ACHN (cell line): ENCODE measurements around the gene PPP1R12C.
"Not testable (repeated sequence)": the region's sequence is repeated elsewhere in the genome, so short reads cannot be mapped to it uniquely, and the experiment has no call there.

Experiments
- DNase-seq: peaks from one replicate; pipeline ENCODE4 v3.0.0-alpha.2; 2015
- in situ Hi-C: cut with HindIII; loops from 2 replicates; pipeline ENCODE4 v1.10.0; 2017; ENCODE audit warnings: low sequenced_read_pairs, low pct_ligation_motif_present, low pct_unique_long_range_greater_than_20kb

The PPP1R12C gene

GRCh38 chr19:55082020-55082851, 35.2 kb downstream of the PPP1R12C start:
- in situ Hi-C loops: no loop called here
- DNase-seq: no peak

- no peak for DNase-seq
- in situ Hi-C loops: no loop called here
Observed at GRCh38 chr19:55081770-55082019, 35.7 kb downstream of the PPP1R12C start.

- in situ Hi-C loops: no loop called here
- DNase-seq: no peak
Observed at GRCh38 chr19:55080968-55081769, 36.3 kb downstream of the PPP1R12C start.

- no peak for DNase-seq
- in situ Hi-C loops: no loop called here
Observed at GRCh38 chr19:55080121-55080967, 37.1 kb downstream of the PPP1R12C start.

- no peak for DNase-seq
- in situ Hi-C loops: no loop called here
Observed at GRCh38 chr19:55079400-55080038, 37.9 kb downstream of the PPP1R12C start.

- in situ Hi-C loops: no loop called here
- DNase-seq: no peak
Observed at GRCh38 chr19:55078996-55079395, 38.4 kb downstream of the PPP1R12C start.

GRCh38 chr19:55077106-55077505, 40.3 kb downstream of the PPP1R12C start:
- DNase-seq: no peak
- in situ Hi-C loops: no loop called here

- in situ Hi-C loops: no loop called here
- DNase-seq: no peak
Observed at GRCh38 chr19:55076321-55076720, 41.1 kb downstream of the PPP1R12C start.

- in situ Hi-C loops: no loop called here
- no peak for DNase-seq
Observed at GRCh38 chr19:55075371-55075998, 42.0 kb downstream of the PPP1R12C start, which contains the start of gene EPS8L1. TSS of gene EPS8L1 (plus strand) at chr19:55075869. CDS start at chr19:55076445, 576 bp downstream.

- no peak for DNase-seq
- in situ Hi-C loops: no loop called here
Observed at GRCh38 chr19:55071913-55072312, 45.5 kb downstream of the PPP1R12C start.

- in situ Hi-C loops: no loop called here
- peak; percentile 68 for DNase-seq
Observed at GRCh38 chr19:55071129-55071502, 46.3 kb downstream of the PPP1R12C start.

GRCh38 chr19:55070466-55071128, 46.8 kb downstream of the PPP1R12C start:
- no peak for DNase-seq
- in situ Hi-C loops: no loop called here

GRCh38 chr19:55069865-55070197, 47.6 kb downstream of the PPP1R12C start:
- DNase-seq: no peak
- in situ Hi-C loops: no loop called here

- DNase-seq: no peak
- in situ Hi-C loops: no loop called here
Observed at GRCh38 chr19:55068950-55069864, 48.2 kb downstream of the PPP1R12C start.

GRCh38 chr19:55067869-55068268, 49.6 kb downstream of the PPP1R12C start:
- in situ Hi-C loops: no loop called here
- DNase-seq: no peak

GRCh38 chr19:55066107-55066709, 51.2 kb downstream of the PPP1R12C start:
- DNase-seq: no peak
- in situ Hi-C loops: no loop called here

GRCh38 chr19:55065516-55065915, 51.9 kb downstream of the PPP1R12C start:
- in situ Hi-C loops: not testable (repeated sequence)

More at GRCh38 chr19:55065516-55065915, 51.9 kb downstream of the PPP1R12C start:
- DNase-seq: not testable (repeated sequence)
